LNCaP clone FGC (cell line): ENCODE results near the gene KCNT2.
"Not testable (repeated sequence)": the region's sequence is repeated elsewhere in the genome, so short reads cannot be mapped to it uniquely, and the experiment has no call there.

ENCODE experiments used
- DNase-seq: peaks from one replicate; pipeline ENCODE4 v3.0.0-alpha.2; 2011; ENCODE audit warnings: low read depth
- H3K4me3 ChIP-seq: 2 replicates; pipeline ENCODE4 v1.5.1; 2011; ENCODE audit warnings: mild to moderate bottlenecking, low read depth, low read length, control low read depth
- TF ChIP-seq, protein P1 (sequence below): IDR thresholded peaks from 2 replicates; pipeline ENCODE4 v1.5.1; 2012; ENCODE audit warnings: mild to moderate bottlenecking; ENCODE audit not compliant: control insufficient read depth, insufficient read depth; ENCODE audit errors: extremely low read depth

KCNT2 gene

DNA sequence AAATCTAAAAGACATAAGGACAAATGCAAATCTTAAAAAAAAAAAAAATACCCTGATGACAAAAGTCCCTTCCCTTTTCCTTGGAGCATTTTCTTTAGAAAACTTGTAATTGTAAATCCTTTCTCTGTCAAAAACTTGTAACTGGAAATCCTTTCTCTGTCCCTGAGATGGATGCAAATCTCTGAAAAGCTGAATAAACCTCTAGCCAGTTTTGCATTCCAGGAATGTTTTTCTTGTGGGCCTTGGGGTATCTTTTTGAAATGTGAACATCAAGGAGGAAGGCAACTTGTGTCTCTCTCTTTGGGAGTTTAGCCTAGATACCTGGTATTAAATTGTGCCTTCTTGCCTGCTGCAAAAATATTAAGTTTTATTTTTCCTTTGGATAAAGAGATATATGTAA is 305.3 kb downstream of the KCNT2 start:
- no peak for DNase-seq
- H3K4me3 ChIP-seq, result no peak overlapping the region
- TF ChIP-seq, protein P1, sequence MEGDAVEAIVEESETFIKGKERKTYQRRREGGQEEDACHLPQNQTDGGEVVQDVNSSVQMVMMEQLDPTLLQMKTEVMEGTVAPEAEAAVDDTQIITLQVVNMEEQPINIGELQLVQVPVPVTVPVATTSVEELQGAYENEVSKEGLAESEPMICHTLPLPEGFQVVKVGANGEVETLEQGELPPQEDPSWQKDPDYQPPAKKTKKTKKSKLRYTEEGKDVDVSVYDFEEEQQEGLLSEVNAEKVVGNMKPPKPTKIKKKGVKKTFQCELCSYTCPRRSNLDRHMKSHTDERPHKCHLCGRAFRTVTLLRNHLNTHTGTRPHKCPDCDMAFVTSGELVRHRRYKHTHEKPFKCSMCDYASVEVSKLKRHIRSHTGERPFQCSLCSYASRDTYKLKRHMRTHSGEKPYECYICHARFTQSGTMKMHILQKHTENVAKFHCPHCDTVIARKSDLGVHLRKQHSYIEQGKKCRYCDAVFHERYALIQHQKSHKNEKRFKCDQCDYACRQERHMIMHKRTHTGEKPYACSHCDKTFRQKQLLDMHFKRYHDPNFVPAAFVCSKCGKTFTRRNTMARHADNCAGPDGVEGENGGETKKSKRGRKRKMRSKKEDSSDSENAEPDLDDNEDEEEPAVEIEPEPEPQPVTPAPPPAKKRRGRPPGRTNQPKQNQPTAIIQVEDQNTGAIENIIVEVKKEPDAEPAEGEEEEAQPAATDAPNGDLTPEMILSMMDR, result no peak

DNA sequence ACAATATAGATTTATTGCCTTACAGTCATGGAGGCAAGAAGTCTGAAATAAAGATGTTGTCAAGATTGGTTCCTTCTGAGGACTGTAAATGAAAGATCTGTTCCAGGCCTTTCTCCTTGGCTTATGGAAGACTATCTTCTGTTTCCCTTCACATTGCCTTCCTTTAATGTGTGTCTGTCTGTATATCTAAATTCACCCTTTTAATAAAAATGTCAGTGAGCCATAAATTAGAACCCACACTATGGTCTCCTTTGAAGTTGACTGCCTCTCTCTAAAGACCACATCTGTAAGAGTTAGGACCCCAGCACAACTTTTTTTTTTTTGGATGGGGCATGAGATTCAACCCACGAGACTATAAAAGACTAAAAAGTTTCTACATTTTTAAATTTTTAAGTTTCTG is 305.8 kb downstream of the KCNT2 start:
- TF ChIP-seq, protein P1, result no peak
- no peak for DNase-seq

DNA sequence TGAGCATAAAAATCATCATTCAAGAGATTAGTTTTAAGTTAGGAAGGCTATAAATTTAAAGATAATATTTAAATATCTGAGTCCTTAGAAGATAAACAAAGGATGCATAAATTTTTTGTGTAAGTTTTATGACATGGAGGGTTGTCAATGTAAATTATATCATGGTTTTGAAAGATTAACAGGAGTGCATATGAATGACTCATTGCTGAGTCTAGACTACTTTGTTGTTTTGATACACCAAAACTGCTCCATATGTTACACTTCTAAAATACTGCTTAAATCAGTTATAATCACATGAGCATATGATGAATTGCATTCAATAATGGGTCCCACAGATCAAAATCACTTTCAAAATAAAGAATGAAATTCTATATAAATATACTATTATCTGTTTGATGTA is 312.5 kb downstream of the KCNT2 start:
- TF ChIP-seq, protein P1, result no peak
- DNase-seq, result no peak
- H3K4me3 ChIP-seq, result no peak overlapping the region

More for the DNA sequence above, 305.8 kb downstream of the KCNT2 start:
- H3K4me3 ChIP-seq, result no peak overlapping the region

DNA sequence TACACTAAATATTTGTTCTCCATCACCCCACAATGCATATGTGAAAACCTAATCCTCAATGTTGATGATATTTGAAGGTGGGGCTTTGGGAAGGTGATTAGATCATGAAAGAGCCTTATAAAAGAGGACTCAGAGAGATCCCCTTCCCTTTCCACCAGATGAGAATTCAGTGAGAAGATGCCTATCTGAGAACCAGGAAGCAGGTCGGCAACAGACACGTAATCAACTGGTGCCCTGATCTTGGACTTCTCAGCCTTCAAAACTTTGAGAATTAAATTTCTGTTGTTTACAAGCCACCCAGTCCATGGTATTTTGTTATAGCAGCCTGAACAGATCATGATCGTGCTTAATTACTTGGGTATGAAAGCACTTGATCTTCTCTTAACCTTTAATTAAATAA is 329.4 kb downstream of the KCNT2 start:
- no peak overlapping the region for H3K4me3 ChIP-seq
- TF ChIP-seq, protein P1, result no peak
- DNase-seq, result no peak

DNA sequence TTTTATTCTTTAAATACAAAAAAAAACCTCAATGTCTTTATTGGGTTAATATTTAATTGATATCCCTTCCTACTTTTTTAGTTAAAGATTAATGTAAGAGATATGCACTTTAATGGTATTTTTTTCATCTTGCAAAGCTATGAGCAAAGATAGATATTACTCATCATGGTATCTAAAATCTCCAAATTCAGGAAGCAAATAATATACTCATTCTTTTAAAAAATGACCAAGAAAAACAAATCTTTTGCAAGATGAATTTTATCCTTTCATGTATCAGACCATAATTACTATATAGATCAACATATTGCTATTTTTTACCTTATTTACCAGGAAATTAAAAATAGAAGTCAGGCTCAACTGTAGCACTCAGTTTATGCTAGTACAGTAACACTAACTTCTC is 330.4 kb downstream of the KCNT2 start:
- DNase-seq, result no peak
- TF ChIP-seq, protein P1, result no peak
- no peak overlapping the region for H3K4me3 ChIP-seq

DNA sequence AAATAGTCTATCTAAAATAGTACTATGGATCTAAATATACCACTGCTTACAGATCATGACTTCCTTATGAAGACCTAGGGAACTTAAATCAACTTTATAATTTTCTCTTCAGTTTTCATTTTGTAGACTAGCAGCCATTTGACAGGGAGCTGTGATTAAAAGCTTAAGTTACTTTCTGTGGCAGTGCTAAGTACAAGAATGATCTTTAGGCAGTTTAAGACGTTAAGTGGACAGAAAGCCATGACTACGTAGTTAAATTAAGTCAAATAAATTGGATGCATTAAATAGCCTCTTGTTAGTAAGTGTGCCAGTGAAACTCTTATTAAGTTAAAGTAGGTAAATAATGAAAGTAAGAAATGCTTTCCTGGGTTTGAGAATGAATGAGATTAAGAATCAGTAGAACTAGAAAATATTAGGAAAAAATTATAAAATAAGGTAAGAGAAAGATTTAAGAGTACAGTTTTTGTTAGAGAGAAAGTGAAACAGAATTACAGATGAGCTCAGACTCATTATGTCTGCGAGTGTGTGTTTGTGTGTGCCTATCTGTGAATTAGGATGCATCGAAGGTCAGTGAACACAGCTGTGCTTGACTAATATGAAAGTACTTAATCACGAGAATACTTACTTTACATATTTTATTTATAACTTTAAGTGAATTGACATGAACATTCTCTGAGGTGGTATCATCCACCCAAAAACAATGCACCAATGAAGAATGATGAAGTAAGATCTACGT is 336.9 kb downstream of the KCNT2 start:
- no peak overlapping the region for H3K4me3 ChIP-seq
- DNase-seq, result no peak
- TF ChIP-seq, protein P1, result no peak

DNA sequence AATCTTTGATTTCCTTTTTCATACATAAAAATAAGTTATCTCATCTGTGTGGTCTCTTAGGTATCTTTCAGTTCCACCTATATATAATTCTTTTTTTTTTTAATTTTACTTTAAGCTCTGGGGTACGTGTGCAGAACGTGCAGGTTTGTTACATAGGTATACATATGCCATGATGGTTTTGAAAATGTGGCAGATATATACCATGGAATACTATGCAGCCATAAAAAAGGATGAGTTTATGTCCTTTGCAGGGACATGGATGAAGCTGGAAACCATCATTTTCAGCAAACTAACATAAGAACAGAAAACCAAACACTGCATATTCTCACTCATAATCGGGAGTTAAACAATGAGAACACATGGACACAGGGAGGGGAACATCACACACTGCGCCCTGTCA is 345.2 kb downstream of the KCNT2 start:
- DNase-seq, H3K4me3 ChIP-seq: not testable (repeated sequence)
